AG09319 (cell line): ENCODE results near the gene SEMA3F.

ENCODE experiments used
- DNase-seq: peaks from one replicate; pipeline ENCODE4 v3.0.0-alpha.2; 2010; ENCODE audit warnings: low read depth; ENCODE audit errors: extremely low read depth
- CTCF ChIP-seq: IDR thresholded peaks from 2 replicates; pipeline ENCODE4 v1.5.1; 2011; ENCODE audit warnings: low read depth, mild to moderate bottlenecking, inconsistent platforms, low read length, moderate library complexity

Gene SEMA3F

DNA sequence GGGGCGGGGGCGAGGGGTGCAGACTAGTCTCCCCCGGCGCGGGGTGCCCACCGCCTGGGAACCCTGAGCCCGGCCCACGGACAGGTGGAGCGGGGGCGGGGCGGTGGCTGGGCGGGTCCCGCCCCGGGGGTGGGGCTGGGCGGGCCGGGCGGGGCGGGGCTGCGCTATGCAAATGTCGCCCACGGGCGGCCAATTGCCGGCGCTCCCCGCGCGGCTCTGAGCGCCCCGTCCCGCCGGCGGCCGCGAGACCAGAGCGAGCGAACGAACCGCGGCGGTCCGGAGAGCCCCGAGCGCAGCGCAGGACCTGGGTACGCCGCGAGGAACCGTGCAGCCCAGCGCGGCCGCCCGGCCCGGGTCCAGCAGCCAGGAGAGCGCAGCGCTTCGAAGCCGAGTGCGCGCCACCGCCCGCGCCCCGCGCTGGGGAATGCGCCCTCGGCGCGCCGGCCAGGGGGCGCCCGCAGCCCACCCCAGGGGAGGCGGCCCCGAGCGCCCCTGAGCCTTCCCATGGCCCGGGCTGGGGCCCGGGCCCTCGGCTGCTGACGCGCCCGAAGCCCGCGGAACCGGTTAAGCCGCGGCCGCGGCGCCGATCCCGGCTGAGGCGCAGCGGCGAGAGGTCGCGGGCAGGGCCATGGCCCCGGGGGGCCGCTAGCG is at the start of gene SEMA3F:
TSS of gene SEMA3F (plus strand) at position 485 of the 651 bp plus-strand sequence. CDS start 4,299 bp downstream, outside the sequence.
- TF ChIP-seq CTCF: no peak
- no peak for DNase-seq

DNA sequence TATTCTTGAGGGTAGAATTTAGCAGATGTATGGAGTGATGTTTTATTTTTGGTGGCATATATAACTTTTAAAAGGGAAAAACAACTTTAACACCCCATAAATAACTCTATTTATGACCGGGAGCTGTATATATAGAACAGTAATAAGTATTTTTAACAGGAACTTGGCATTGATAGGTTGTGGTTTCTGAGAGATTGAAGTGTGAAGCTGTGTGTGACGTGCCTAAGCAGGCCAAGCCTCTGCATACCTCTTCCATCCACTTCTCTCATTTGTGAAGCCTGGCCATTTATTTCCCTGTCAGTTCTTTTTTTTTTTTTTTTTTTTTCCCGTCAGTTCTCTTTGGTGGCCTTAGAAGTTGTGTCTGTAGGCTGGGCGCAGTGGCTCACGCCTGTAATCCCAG is 43.4 kb upstream of the SEMA3F start:
- no peak for TF ChIP-seq CTCF
- no peak for DNase-seq

GRCh38 chr3:50112462-50112861 is 42.7 kb upstream of the SEMA3F start:
- TF ChIP-seq CTCF: no peak
- DNase-seq: no peak

DNA sequence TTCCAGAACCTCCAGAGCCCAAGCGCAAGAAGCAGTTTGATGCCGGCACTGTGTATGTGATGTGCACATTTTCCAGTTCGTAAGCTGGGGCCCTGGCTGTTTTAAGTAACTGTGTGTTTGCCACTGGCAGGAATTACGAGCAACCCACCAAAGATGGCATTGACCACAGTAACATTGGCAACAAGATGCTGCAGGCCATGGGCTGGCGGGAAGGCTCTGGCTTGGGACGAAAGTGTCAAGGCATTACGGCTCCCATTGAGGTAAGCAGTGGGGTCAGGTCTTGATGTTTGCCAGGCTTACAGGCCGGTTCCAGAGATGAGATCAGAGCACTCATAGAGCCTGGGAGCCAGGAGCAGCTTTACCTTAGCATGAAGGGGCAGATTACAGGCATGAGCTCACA is 38.0 kb upstream of the SEMA3F start:
- no peak for DNase-seq
- TF ChIP-seq CTCF: no peak

GRCh38 chr3:50118237-50118636 is 36.9 kb upstream of the SEMA3F start:
- DNase-seq: no peak
- no peak for TF ChIP-seq CTCF

GRCh38 chr3:50119786-50120185 is 35.3 kb upstream of the SEMA3F start:
- no peak for DNase-seq
- TF ChIP-seq CTCF: no peak

GRCh38 chr3:50120364-50121071 is 34.6 kb upstream of the SEMA3F start:
- no peak for DNase-seq
- TF ChIP-seq CTCF: no peak
